ENCODE results near the gene SPAG17.

SPAG17 gene

DNA sequence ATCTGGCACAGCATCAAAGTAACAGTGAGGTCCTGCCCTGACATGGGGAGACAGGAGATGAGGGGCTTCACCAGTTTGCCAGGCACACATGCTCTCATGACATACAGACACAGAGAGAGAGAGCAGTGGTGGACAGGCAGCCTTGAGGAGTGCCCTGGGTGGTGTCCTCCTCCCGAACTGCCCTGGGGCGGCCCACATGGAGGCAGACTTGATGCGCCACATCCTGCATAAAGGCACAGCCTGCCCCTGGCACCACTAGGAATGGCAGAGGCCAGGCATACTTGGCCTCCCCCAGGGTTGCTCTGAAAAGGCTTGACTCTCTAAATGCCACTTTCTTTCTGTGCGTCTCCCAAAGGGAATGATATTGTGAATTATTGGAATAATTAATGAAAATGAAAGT lies 67.5 kb downstream of the SPAG17 start:
- DNase-seq: no peak

- no peak for DNase-seq
Observed at GRCh38 chr1:118116909-118117308, 68.1 kb downstream of the SPAG17 start.

- DNase-seq: no peak
Observed at GRCh38 chr1:118116401-118116800, 68.6 kb downstream of the SPAG17 start.

DNA sequence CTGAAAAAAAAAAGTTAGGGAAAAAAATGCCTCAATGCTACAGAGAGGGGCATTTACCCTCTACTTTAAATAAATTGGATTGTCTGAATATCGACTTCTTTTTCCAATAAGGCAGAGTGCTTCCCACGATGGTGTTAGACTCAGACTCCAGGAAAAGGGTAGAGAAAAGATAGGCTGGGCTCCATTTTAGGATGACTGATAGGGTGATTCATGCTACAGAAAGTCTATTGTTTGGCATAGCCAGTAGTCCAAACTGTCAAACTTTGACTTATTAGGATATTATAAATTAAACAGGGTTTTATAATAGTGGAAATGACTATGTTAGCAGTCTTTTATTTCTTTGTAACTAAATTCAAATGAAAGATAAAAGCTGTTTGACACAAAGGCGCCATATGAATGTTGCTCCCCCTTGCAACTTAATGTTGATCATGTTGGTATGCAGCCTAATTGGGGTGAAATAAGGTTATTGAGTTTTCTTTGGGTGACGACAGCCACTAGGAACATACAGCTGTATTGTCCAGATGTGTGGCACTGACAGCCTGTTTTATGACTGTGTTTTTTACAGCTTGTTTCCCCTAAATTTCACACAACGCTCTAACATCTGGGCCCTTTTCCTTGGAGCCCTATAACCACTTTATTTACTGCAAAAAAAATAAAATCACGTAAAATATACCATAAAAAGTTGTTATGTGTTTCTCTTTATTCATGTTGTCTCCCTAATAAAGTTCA lies 69.3 kb downstream of the SPAG17 start:
- DNase-seq: no peak

GRCh38 chr1:118113261-118113660 lies 71.8 kb downstream of the SPAG17 start:
- DNase-seq: no peak

- no peak for DNase-seq
Observed at GRCh38 chr1:118110580-118110979, 74.4 kb downstream of the SPAG17 start.

- no peak for DNase-seq
Observed at GRCh38 chr1:118104951-118105350, 80.1 kb downstream of the SPAG17 start.

GRCh38 chr1:118102445-118102844 lies 82.6 kb downstream of the SPAG17 start:
- no peak for DNase-seq

DNA sequence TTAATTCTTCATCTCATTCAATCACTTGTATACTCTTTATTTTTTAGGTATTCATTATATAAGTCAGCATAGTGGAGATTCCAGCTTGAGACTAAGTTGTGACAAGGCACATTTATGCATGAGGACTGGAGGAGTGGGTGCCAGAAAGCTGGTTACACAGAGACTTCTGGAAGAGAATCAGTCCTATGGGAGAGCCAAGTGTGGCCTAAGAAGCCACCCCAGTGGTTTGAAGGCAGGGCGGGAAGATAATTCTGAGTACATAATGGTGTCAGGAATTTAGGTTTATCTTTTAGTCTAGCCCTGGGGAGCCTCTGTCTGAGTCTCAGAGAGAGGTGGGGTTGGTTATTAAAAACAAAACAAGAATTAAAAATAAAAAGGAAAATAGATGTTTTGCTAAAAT lies 83.0 kb downstream of the SPAG17 start:
- DNase-seq: no peak

- no peak for DNase-seq
Observed at GRCh38 chr1:118101515-118101844, 83.5 kb downstream of the SPAG17 start.

GRCh38 chr1:118100686-118101514 lies 84.1 kb downstream of the SPAG17 start:
- DNase-seq: no peak

DNA sequence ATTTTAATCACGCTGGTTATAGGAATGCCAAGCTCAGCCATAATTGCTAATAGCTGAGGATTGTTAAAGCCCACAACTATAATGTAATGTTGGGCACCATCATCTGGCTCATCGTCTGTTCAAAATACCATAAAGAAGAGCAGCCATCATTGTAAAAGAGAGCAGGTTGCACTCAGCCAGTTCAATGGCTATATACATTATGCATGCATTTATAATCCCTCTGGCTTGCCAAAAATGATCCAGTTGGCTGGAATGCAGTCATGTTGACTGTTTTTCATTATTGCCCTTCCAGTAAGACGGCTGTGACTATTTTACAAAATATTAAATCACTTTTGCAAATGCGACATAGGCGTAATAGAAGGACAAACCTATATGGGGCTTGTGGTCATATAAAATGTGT lies 85.3 kb downstream of the SPAG17 start:
- no peak for DNase-seq

DNA sequence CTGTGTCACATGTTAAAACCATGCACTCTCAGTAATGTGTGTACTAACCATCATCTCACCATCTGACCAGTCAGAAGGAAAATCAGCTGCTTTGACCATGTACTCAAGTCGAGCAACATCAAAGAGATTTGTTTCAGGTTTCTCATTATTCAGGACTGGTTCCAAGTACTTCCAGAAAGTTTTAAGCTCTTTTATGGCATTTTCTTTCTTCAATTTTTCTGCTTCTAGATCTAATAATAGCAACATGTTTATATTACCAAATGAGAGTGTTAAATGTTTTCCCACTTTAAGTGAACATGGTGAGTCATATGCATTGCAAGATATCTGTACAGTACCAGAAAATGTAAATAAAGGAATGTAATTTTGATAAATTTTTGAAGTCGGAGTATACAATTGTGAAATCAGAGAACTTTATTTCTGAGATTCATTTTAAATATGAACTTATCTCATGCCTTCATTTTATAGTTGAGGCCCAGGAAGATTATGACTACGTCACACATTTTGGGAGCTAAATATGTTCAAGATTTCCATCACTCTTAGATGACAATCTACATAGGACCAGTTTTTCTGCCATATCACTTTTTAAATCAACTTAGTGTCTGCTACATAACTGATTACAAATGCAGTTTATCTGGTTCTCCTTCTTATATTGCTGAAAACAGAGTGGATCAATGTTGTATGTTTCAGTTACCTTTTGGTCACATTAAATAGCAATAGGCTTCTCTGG lies 87.2 kb downstream of the SPAG17 start:
- no peak for DNase-seq

DNA sequence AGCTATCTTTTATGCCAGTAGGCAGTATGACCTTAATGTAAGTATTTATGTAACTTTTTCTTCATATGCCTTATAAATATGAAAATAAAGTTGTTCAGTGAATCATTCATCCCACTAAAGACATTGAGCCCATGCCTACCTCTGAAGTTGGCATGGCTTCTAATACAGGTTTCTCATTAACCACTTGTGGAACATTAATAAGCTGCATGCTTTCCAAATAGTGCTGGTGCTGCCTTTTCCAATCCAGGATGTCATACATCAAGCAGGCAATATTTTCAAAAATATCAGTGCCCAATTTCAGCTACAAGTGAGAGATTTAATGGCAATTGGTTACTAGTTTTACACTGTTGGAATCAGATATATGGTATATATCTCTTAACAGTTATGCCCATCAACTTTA lies 92.0 kb downstream of the SPAG17 start:
- DNase-seq: no peak

DNA sequence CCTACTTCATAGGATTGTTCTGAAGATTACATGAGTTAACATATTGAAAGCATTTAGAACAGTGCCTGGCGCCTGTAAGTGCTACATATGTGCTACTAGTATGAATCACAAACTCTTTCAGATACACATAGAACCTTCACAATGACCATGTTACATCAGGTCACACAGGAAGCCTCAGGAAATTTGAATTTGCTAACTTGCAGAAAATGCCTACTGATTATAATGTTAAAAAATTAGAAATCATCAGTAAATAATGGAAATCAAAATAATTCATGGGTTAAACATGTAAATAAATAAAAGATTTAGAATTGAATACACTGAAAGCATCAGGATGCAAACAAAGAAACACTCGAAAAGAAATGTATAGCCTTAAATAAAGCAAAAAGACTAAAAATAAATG lies 94.9 kb downstream of the SPAG17 start:
- DNase-seq: no peak

DNA sequence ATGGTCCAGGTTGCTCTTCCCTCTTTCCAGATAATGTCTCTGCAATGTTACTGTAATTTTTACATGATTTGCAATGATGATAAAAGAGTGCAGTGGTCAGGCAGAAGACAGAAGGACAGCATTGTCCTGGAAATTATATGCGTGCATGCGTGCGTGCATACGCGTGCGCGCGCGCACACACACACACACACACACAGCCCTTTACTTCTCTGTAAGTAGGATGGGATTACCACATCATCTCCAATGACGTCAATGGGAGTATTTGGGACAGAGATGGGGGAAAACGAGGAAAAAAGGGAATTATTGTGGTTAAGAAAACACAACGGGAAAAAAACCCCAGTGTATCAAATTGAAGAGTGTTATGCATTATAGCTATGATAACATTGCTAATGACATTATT lies 99.7 kb downstream of the SPAG17 start:
- DNase-seq: no peak

GRCh38 chr1:118084400-118084799 lies 100.6 kb downstream of the SPAG17 start:
- DNase-seq: no peak

GRCh38 chr1:118082984-118083383 lies 102.0 kb downstream of the SPAG17 start:
- DNase-seq: no peak

- no peak for DNase-seq
Observed at GRCh38 chr1:118081387-118081786, 103.6 kb downstream of the SPAG17 start.

- DNase-seq: no peak
Observed at GRCh38 chr1:118077331-118078045, 107.5 kb downstream of the SPAG17 start.

DNA sequence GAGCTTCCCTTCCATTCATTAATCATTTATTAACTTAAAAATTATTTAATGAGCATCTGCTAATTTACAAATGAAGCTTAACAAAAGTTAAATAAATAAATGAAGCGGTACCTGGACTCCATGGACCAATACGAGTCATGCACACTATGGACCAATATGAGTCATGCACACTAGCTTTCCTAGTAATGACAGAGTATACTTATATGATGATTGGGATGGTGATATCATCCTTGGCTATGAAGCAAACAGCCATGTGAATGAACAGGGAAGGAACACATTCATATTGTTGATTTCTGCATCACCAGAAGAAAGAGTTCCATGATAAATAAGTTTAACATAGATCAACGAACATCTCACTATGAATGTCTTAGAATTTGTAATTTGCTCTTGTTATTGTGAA lies 109.9 kb downstream of the SPAG17 start:
- DNase-seq: no peak

GRCh38 chr1:118073648-118074435 lies 111.2 kb downstream of the SPAG17 start:
- DNase-seq: no peak
